Effector memory CD4-positive, alpha-beta T cell (primary cell): ENCODE measurements around the gene AKAP13.

ENCODE experiments used
- DNase-seq, 3 donors: peaks; one replicate each; pipeline ENCODE4 v3.0.0-alpha.2; 2020
- H3K27ac ChIP-seq: 2 replicates; pipeline ENCODE4 v1.7.0; 2013; ENCODE audit warnings: mild to moderate bottlenecking, low read length, moderate library complexity; ENCODE audit not compliant: insufficient read depth, poor library complexity, severe bottlenecking
- H3K27me3 ChIP-seq: replicated peaks from 2 replicates; pipeline ENCODE4 v1.7.0; 2013; ENCODE audit warnings: mild to moderate bottlenecking, low read length; ENCODE audit not compliant: insufficient read depth, control insufficient read depth, poor library complexity, severe bottlenecking
- H3K36me3 ChIP-seq: 2 replicates; pipeline ENCODE4 v1.7.0; 2013; ENCODE audit warnings: mild to moderate bottlenecking, low read length, moderate library complexity; ENCODE audit not compliant: control insufficient read depth, insufficient read depth
- H3K4me1 ChIP-seq: 2 replicates; pipeline ENCODE4 v1.7.0; 2013; ENCODE audit warnings: low read length, mild to moderate bottlenecking; ENCODE audit not compliant: control insufficient read depth, insufficient read depth, poor library complexity, severe bottlenecking
- H3K4me3 ChIP-seq: 2 replicates; pipeline ENCODE4 v1.7.0; 2013; ENCODE audit warnings: low read length, low read depth, mild to moderate bottlenecking; ENCODE audit not compliant: insufficient read depth, poor library complexity, severe bottlenecking
- H3K9me3 ChIP-seq: 2 replicates; pipeline ENCODE4 v1.7.0; 2013; ENCODE audit warnings: mild to moderate bottlenecking, low read length, moderate library complexity; ENCODE audit not compliant: control insufficient read depth

AKAP13 gene

GRCh38 chr15:85540085-85540797, 159.8 kb downstream of the AKAP13 start:
- no peaks in the 10 kb centered on the region for H3K4me1 ChIP-seq
- H3K36me3 ChIP-seq = peaks cover 12% of the 10 kb centered on the region
- no peaks in the 10 kb centered on the region for H3K27me3 ChIP-seq
- no peak overlapping the region for H3K27ac ChIP-seq
- H3K9me3 ChIP-seq = no peaks in the 10 kb centered on the region
- no peak for DNase-seq
- H3K4me3 ChIP-seq = no peak overlapping the region

GRCh38 chr15:85541744-85542143, 161.3 kb downstream of the AKAP13 start:
- no peaks in the 10 kb centered on the region for H3K9me3 ChIP-seq
- H3K27ac ChIP-seq = no peak overlapping the region
- H3K27me3 ChIP-seq = no peaks in the 10 kb centered on the region
- no peaks in the 10 kb centered on the region for H3K4me1 ChIP-seq
- no peak overlapping the region for H3K4me3 ChIP-seq
- DNase-seq = no peak
- peaks cover 18% of the 10 kb centered on the region for H3K36me3 ChIP-seq

DNA sequence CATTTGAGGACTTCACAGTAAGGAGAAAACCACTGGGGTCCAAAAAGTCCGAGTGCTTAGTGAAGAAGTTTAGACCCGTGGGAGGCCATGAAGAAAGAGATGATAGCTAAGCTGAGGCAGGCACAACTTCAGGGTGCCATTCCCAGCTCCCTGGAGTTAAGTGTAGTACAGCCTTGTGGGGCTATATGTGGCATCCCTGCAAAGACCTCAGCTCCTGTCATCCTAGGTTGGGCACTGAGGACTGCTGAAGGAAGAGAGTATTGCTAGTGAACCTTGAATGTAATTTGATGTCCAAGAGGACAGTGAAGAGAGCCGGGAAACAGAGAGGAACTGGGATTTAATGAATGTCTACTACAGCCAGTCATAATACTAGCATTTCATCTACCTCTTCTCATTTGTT, 162.1 kb downstream of the AKAP13 start:
- Histone ChIP-seq H3K4me3 (no peak overlapping the region), H3K27me3 (no peaks in the 10 kb centered on the region), H3K9me3 (no peaks in the 10 kb centered on the region), H3K36me3 (peaks cover 18% of the 10 kb centered on the region), H3K27ac (no peak overlapping the region), H3K4me1 (no peaks in the 10 kb centered on the region)
- no peak for DNase-seq

DNA sequence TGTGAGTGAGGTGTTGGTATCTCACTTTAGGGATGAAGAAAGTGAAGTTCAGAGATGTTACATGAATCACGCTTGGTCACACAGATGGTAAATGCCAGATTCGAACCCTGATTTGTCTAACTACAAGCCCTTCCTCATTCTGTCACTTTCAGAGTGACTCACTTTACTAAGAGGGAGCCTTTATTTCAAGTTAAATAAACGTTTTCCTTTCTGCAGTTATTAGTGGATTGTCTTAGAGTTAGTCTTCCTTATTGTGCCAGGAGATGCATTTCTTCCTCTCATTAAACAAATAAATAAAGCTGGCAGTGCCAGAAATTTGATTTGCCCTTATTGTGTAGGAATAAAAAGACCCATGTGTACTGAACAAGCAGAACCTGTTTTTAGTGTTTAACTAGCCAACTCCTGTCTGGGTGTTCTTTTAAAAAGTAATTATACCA, 162.5 kb downstream of the AKAP13 start:
- no peak for DNase-seq
- H3K4me3 ChIP-seq = no peak overlapping the region
- H3K27me3 ChIP-seq = no peaks in the 10 kb centered on the region
- H3K36me3 ChIP-seq = peaks cover 18% of the 10 kb centered on the region
- no peaks in the 10 kb centered on the region for H3K4me1 ChIP-seq
- H3K27ac ChIP-seq = no peak overlapping the region
- H3K9me3 ChIP-seq = no peaks in the 10 kb centered on the region

DNA sequence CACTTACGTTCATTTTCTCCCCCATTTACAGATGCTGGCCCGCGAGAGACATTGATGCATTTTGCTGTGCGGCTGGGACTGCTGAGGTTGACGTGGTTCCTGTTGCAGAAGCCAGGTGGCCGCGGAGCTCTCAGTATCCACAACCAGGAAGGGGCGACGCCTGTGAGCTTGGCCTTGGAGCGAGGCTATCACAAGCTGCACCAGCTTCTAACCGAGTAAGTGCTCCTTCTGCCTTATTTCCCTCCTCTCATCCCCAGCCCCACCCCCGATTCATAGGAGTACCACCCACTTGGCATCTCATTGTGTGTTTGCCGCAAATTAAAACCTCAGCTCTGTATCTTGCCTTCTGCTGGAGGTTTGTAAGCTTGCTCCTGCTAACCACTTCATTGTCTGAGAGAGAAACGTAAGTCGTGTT, 163.3 kb downstream of the AKAP13 start:
- Histone ChIP-seq H3K9me3 (no peaks in the 10 kb centered on the region), H3K4me1 (no peaks in the 10 kb centered on the region), H3K36me3 (peaks cover 18% of the 10 kb centered on the region), H3K4me3 (no peak overlapping the region), H3K27me3 (no peaks in the 10 kb centered on the region), H3K27ac (no peak overlapping the region)
- DNase-seq = no peak

- peaks cover 18% of the 10 kb centered on the region for H3K36me3 ChIP-seq
- H3K4me3 ChIP-seq = no peak overlapping the region
- H3K4me1 ChIP-seq = no peaks in the 10 kb centered on the region
- no peaks in the 10 kb centered on the region for H3K9me3 ChIP-seq
- no peaks in the 10 kb centered on the region for H3K27me3 ChIP-seq
- DNase-seq = no peak
- no peak overlapping the region for H3K27ac ChIP-seq
These were observed 164.8 kb downstream of the AKAP13 start for GRCh38 chr15:85545185-85545584.

DNA sequence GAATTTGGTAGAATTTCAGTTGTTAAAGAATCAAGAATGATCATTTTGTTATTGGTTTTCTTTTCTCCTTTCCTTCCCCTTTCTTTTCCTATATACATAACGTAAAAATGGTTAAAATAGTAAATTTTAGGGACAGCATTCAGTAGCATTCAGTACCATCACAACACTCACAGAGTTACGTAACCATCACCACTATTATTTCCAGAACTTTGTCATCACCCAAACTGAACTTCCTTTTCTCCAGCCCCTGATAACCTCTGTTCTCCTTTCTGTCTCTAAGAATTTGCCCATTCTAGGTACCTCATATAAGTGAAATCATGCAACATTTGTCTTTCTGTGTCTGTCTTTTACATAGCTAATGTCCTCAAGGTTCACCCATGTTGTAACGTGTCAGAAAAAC, 165.3 kb downstream of the AKAP13 start:
- Histone ChIP-seq H3K4me1 (no peaks in the 10 kb centered on the region), H3K27me3 (no peaks in the 10 kb centered on the region), H3K36me3 (peaks cover 18% of the 10 kb centered on the region), H3K4me3 (no peak overlapping the region), H3K27ac (no peak overlapping the region), H3K9me3 (no peaks in the 10 kb centered on the region)
- no peak for DNase-seq

- H3K27ac ChIP-seq = no peak overlapping the region
- peaks cover 18% of the 10 kb centered on the region for H3K36me3 ChIP-seq
- H3K27me3 ChIP-seq = no peaks in the 10 kb centered on the region
- H3K4me3 ChIP-seq = no peak overlapping the region
- no peaks in the 10 kb centered on the region for H3K4me1 ChIP-seq
- no peak for DNase-seq
- H3K9me3 ChIP-seq = no peaks in the 10 kb centered on the region
These were observed 167.0 kb downstream of the AKAP13 start for GRCh38 chr15:85547386-85547785.

DNA sequence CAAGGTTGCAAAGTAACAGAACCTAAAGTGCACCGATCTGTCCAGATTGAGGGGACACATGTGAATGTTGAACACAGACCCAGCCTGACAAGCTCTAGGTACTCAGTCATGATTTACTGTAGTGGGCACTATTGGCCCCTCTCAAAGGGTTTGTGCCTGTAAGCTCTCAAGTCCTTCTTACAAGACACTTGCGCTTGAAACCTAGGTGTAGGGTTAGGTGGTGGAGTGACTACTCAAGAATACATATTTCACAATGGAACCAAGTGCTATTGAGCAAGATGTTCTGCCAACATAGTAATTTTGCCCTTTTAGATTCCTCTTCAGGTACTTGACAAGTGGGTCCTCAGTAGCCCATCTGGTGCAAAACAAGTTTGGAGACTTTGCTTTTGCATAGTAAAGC, 169.9 kb downstream of the AKAP13 start:
- no peaks in the 10 kb centered on the region for H3K9me3 ChIP-seq
- H3K27me3 ChIP-seq = no peaks in the 10 kb centered on the region
- H3K4me3 ChIP-seq = no peak overlapping the region
- no peak overlapping the region for H3K27ac ChIP-seq
- no peaks in the 10 kb centered on the region for H3K4me1 ChIP-seq
- peaks cover 5% of the 10 kb centered on the region for H3K36me3 ChIP-seq
- DNase-seq = no peak

GRCh38 chr15:85551221-85551832, 170.9 kb downstream of the AKAP13 start:
- Histone ChIP-seq H3K27me3 (no peaks in the 10 kb centered on the region), H3K36me3 (peaks cover under 1% of the 10 kb centered on the region), H3K4me1 (no peaks in the 10 kb centered on the region), H3K9me3 (no peaks in the 10 kb centered on the region), H3K27ac (no peak overlapping the region), H3K4me3 (no peak overlapping the region)
- DNase-seq = no peak
